A172 (cell line): Measurements from ENCODE around the gene RPL13. TPM values are rescaled to one million over a fixed set of nuclear protein-coding genes. Genes with fewer than 3 reads are reported as not detected.
"Not testable (repeated sequence)": the region's sequence is repeated elsewhere in the genome, so short reads cannot be mapped to it uniquely, and the experiment has no call there.

Experiments used
- DNase-seq: peaks from one replicate; pipeline ENCODE4 v3.0.0-alpha.2; 2015; ENCODE audit warnings: low spot score
- total RNA-seq: library from RNA; depleted of rRNA; stranded (reverse); fragments of >200 nt; shearing (Covaris generic); gene quantifications from 2 replicates; pipeline ENCODE4 v1.2.3, GENCODE V29; 2014

The RPL13 gene
- total RNA-seq, 1 experiment from 2014 or later = 5,553 TPM

- DNase-seq = no peak
These were observed 2.5 kb downstream of the RPL13 start for GRCh38 chr16:89562939-89563338.

- DNase-seq = no peak
These were observed 3.3 kb downstream of the RPL13 start for GRCh38 chr16:89563639-89564392.

- no peak for DNase-seq
These were observed 4.2 kb downstream of the RPL13 start for GRCh38 chr16:89564476-89565255.

- DNase-seq = no peak
These were observed 4.7 kb downstream of the RPL13 start for GRCh38 chr16:89565256-89565505.

GRCh38 chr16:89565506-89566372 lies 5.3 kb downstream of the RPL13 start:
- DNase-seq = no peak

- DNase-seq = no peak
These were observed 7.4 kb downstream of the RPL13 start for GRCh38 chr16:89567656-89568594.

GRCh38 chr16:89569506-89570341 lies 9.2 kb downstream of the RPL13 start:
- DNase-seq = peak; percentile 37

- DNase-seq = no peak
These were observed 10.0 kb downstream of the RPL13 start for GRCh38 chr16:89570342-89570923.

- not testable (repeated sequence) for DNase-seq
These were observed 10.6 kb downstream of the RPL13 start for GRCh38 chr16:89570983-89571598.

- no peak for DNase-seq
These were observed 11.2 kb downstream of the RPL13 start for GRCh38 chr16:89571636-89572035.

- DNase-seq = no peak
These were observed 11.6 kb downstream of the RPL13 start for GRCh38 chr16:89572073-89572484.

- no peak for DNase-seq
These were observed 12.2 kb downstream of the RPL13 start for GRCh38 chr16:89572485-89573205.

GRCh38 chr16:89573826-89574680 lies 13.6 kb downstream of the RPL13 start:
- no peak for DNase-seq

- DNase-seq = no peak
These were observed 14.3 kb downstream of the RPL13 start for GRCh38 chr16:89574681-89575246.

GRCh38 chr16:89575247-89576152 lies 15.0 kb downstream of the RPL13 start, which contains the start of gene CPNE7:
Gene CPNE7 (plus strand): TSS chr16:89575758. CDS start chr16:89575898, 140 bp downstream.
- no peak for DNase-seq
